Measurements from ENCODE around the gene PHF10.

The PHF10 gene

GRCh38 chr6:169738204-169738975 lies 14.1 kb upstream of the PHF10 start:
- TF ChIP-seq, protein P1, sequence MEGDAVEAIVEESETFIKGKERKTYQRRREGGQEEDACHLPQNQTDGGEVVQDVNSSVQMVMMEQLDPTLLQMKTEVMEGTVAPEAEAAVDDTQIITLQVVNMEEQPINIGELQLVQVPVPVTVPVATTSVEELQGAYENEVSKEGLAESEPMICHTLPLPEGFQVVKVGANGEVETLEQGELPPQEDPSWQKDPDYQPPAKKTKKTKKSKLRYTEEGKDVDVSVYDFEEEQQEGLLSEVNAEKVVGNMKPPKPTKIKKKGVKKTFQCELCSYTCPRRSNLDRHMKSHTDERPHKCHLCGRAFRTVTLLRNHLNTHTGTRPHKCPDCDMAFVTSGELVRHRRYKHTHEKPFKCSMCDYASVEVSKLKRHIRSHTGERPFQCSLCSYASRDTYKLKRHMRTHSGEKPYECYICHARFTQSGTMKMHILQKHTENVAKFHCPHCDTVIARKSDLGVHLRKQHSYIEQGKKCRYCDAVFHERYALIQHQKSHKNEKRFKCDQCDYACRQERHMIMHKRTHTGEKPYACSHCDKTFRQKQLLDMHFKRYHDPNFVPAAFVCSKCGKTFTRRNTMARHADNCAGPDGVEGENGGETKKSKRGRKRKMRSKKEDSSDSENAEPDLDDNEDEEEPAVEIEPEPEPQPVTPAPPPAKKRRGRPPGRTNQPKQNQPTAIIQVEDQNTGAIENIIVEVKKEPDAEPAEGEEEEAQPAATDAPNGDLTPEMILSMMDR (conservative IDR thresholded peaks at IDR 0.05; ENCODE audit: low read length): no peak
- no peak overlapping the region for H3K4me3 ChIP-seq (ENCODE audit: low read length)
- peak; percentile 36 for DNase-seq (ENCODE audit: low read depth)

DNA sequence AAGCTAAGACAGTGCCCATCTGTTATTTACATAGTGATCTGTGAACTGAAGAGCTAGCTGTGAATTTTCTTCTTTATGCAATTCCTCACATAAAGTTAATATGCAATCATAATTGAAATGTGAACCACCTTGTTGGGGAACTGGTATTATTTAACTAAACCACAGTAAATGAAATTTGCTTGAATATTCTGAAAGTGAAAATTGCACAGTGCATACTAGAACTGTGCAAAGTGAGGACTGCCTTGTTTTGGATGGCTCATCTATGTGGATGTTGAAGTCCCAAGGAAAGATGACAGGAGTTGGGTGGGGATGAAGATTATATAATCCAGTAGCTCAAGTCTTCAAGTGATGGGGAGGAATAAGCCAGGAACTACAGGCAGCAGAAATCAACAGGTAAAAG lies 5.7 kb upstream of the PHF10 start:
- H3K4me3 ChIP-seq (ENCODE audit: low read length): no peak overlapping the region
- no peak for DNase-seq (ENCODE audit: low read depth)
- TF ChIP-seq, protein P1 (conservative IDR thresholded peaks at IDR 0.05; ENCODE audit: low read length): no peak

GRCh38 chr6:169726963-169727362 lies 2.7 kb upstream of the PHF10 start:
- no peak for DNase-seq (ENCODE audit: low read depth)
- H3K4me3 ChIP-seq (ENCODE audit: low read length): no peak overlapping the region
- TF ChIP-seq, protein P1 (conservative IDR thresholded peaks at IDR 0.05; ENCODE audit: low read length): no peak

- TF ChIP-seq, protein P1 (conservative IDR thresholded peaks at IDR 0.05; ENCODE audit: low read length): no peak
- DNase-seq (ENCODE audit: low read depth): no peak
- H3K4me3 ChIP-seq (ENCODE audit: low read length): no peak overlapping the region
Measured at GRCh38 chr6:169726049-169726400, 1.7 kb upstream of the PHF10 start.

DNA sequence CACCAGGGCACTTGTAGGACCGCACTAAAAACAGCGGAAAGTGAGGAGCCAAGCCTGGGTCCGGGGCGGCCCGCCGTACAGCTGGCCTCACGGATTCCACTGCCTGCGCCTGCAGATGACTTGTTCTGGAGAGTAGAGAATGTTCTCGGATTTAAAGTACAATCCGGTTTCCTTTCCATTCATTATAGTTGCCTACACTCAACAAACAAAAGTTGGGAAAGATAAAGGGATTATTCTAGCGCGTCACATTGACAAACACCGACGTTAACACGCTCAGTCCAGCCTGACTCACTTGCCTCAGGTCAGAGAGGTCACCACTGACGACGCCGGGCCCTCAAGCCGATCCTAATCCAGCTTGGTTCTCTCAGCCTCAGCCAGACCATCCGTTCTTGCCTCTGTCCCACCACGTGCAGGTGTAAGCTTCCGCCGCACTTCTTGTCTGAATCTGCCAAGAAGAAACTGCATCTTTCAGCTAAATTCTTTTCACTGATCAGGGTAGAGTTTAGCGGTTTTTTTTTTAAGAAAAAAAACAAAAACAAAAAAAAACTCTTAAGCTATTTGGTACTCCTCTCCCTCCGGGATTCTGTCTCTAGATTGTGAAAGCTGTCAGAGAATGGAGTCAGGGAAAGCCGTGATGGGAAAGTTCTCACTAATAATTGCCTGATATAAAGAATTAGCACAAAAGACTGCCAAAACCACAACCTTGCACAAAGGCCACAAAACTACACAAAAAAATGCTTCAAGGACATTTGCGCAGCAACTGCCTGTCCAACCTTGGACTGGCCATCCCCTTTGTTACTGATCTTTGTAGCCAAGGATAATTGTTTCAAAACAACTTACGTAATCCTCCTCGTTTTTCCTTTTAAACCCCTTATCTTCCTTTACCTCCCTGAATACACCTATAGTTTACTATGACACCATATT lies 1.1 kb upstream of the PHF10 start:
- TF ChIP-seq, protein P1 (conservative IDR thresholded peaks at IDR 0.05; ENCODE audit: low read length): no peak
- peak overlapping the region; percentile 55 for H3K4me3 ChIP-seq (ENCODE audit: low read length)
- peak; percentile 47 for DNase-seq (ENCODE audit: low read depth)

DNA sequence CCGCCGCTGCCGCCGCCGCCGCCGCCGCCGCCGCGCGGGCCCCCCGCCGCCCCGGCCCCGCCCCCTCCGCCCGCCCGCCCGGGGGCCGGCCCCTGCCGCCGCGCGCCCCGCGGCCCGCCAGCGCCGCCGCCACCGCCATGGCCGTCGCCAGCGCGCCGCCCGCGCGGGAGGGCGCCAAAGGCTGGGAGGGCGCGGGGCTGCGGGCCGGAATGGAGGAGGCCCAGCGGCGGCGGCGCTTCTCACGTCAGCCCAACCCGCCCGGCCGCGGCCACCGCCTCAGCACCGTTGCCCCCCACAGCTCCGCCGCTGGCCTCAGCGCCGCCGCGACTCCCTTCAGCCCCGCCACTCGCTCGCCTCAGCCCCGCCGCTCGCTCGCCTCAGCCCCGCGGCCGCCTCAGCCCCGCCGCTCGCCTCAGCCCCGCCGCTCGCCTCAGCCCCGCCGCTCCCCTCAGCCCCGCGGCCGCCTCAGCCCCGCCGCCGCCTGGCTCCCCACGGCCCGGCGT lies 258 bp downstream of the PHF10 start:
- TF ChIP-seq, protein P1 (conservative IDR thresholded peaks at IDR 0.05; ENCODE audit: low read length): no peak
- peak overlapping the region; percentile 43 for H3K4me3 ChIP-seq (ENCODE audit: low read length)
- peak; percentile 24 for DNase-seq (ENCODE audit: low read depth)
